Activated T-cell treated with anti-CD3 and anti-CD28 coated beads, Interleukin-2, amount 50 U/mL, for 24 hours (primary cell): ENCODE results near the gene KCNA3.

Experiments used
- DNase-seq: peaks from one replicate; pipeline ENCODE4 v3.0.0-alpha.2; 2020
- H3K27ac Mint-ChIP-seq: 2 replicates; pipeline ENCODE4 v1.8.0; 2020; ENCODE audit warnings: mild to moderate bottlenecking, mixed read lengths
- H3K27me3 Mint-ChIP-seq: 2 replicates; pipeline ENCODE4 v1.8.0; 2020; ENCODE audit warnings: mixed read lengths
- H3K36me3 Mint-ChIP-seq: 2 replicates; pipeline ENCODE4 v1.8.0; 2020; ENCODE audit warnings: low read depth, mixed read lengths
- H3K4me1 Mint-ChIP-seq: 2 replicates; pipeline ENCODE4 v1.8.0; 2020; ENCODE audit warnings: low read depth, mixed read lengths
- H3K4me3 Mint-ChIP-seq: 2 replicates; pipeline ENCODE4 v1.8.0; 2020; ENCODE audit warnings: mild to moderate bottlenecking, moderate library complexity, mixed read lengths
- H3K9me3 Mint-ChIP-seq: 2 replicates; pipeline ENCODE4 v1.8.0; 2020; ENCODE audit warnings: mixed read lengths

Gene KCNA3

GRCh38 chr1:110674337-110675059 lies at the start of gene KCNA3:
Gene KCNA3 (minus strand): TSS chr1:110674940. CDS start chr1:110674809, 131 bp downstream.
- H3K36me3 Mint-ChIP-seq, result peaks cover 45% of the 10 kb centered on the region
- peaks cover 49% of the 10 kb centered on the region for H3K4me1 Mint-ChIP-seq
- H3K9me3 Mint-ChIP-seq, result no peaks in the 10 kb centered on the region
- H3K27ac Mint-ChIP-seq, result peak within 1 kb of the TSS; percentile 99
- DNase-seq, result peak; percentile 82
- no peaks in the 10 kb centered on the region for H3K27me3 Mint-ChIP-seq
- peak within 1 kb of the TSS; percentile 97 for H3K4me3 Mint-ChIP-seq

GRCh38 chr1:110722807-110723206 lies 48.1 kb upstream of the KCNA3 start:
- H3K36me3 Mint-ChIP-seq, result no peaks in the 10 kb centered on the region
- no peak overlapping the region for H3K4me3 Mint-ChIP-seq
- no peaks in the 10 kb centered on the region for H3K9me3 Mint-ChIP-seq
- no peak for DNase-seq
- H3K27ac Mint-ChIP-seq, result no peak overlapping the region
- peaks cover 20% of the 10 kb centered on the region for H3K4me1 Mint-ChIP-seq
- H3K27me3 Mint-ChIP-seq, result no peaks in the 10 kb centered on the region

- H3K4me3 Mint-ChIP-seq, result no peak overlapping the region
- no peaks in the 10 kb centered on the region for H3K27me3 Mint-ChIP-seq
- no peaks in the 10 kb centered on the region for H3K36me3 Mint-ChIP-seq
- no peaks in the 10 kb centered on the region for H3K4me1 Mint-ChIP-seq
- no peak for DNase-seq
- no peak overlapping the region for H3K27ac Mint-ChIP-seq
- no peaks in the 10 kb centered on the region for H3K9me3 Mint-ChIP-seq
Observed at GRCh38 chr1:110719908-110720307, 45.2 kb upstream of the KCNA3 start.

GRCh38 chr1:110718452-110718851 lies 43.7 kb upstream of the KCNA3 start:
- no peak for DNase-seq
- H3K27ac Mint-ChIP-seq, result no peak overlapping the region
- H3K4me1 Mint-ChIP-seq, result peaks cover 3% of the 10 kb centered on the region
- H3K4me3 Mint-ChIP-seq, result no peak overlapping the region
- H3K27me3 Mint-ChIP-seq, result no peaks in the 10 kb centered on the region
- H3K36me3 Mint-ChIP-seq, result no peaks in the 10 kb centered on the region
- H3K9me3 Mint-ChIP-seq, result no peaks in the 10 kb centered on the region

DNA sequence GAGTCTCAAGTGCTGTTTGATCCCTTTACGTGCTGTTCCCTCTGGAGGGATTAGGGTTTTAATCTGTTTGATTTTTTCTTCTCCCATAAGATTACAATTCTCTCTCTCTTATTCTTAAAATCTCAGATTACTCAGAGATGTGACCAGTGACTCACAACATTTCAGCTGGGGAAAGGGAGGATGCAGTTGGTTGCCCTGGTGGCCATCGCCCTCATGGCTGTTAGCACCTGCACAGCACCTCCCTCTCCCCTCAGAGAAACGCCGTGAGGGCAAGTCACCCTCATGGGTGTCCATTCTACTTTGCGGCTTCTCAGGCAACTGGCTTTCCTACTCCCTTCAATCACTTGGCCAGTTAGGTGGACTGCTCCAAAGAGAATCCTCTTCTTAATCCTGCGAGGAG lies 42.4 kb upstream of the KCNA3 start:
- H3K4me3 Mint-ChIP-seq, result no peak overlapping the region
- no peaks in the 10 kb centered on the region for H3K9me3 Mint-ChIP-seq
- H3K27ac Mint-ChIP-seq, result no peak overlapping the region
- no peaks in the 10 kb centered on the region for H3K27me3 Mint-ChIP-seq
- no peak for DNase-seq
- H3K4me1 Mint-ChIP-seq, result peaks cover 14% of the 10 kb centered on the region
- no peaks in the 10 kb centered on the region for H3K36me3 Mint-ChIP-seq

DNA sequence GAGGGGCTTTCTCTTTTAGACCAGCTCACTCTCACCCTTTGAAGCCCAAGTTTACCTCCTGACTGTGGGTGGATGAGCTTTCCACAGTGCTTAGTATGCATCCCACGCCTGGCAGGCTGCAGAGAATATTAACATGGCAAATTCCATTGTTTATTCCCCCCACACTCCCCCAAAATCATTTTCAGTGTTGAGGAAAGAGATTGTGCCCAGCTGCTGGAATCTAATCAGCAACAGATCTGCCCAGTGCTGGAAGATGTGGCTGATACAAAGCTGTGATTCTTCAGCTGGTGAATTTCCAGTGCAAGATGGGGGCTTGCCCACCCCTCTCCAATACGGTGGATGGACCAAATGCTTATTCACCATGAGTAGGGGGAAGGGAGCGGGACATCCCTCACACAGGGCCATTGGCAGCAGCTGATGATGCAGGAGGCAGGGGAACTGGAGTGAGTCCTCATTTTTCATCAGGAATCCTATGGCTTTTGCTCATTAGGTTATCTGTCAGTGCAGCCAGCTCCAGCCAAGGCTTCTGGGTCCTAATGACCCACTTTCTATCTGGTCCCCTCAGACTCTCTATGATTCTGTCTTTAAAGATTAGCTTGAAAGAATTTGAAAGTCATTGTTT lies 39.7 kb upstream of the KCNA3 start:
- H3K9me3 Mint-ChIP-seq, result no peaks in the 10 kb centered on the region
- peaks cover 25% of the 10 kb centered on the region for H3K4me1 Mint-ChIP-seq
- no peaks in the 10 kb centered on the region for H3K36me3 Mint-ChIP-seq
- H3K27ac Mint-ChIP-seq, result no peak overlapping the region
- no peaks in the 10 kb centered on the region for H3K27me3 Mint-ChIP-seq
- DNase-seq, result no peak
- H3K4me3 Mint-ChIP-seq, result no peak overlapping the region

- Mint-ChIP-seq H3K27ac (no peak overlapping the region), H3K27me3 (no peaks in the 10 kb centered on the region), H3K4me1 (peaks cover 25% of the 10 kb centered on the region), H3K4me3 (no peak overlapping the region), H3K36me3 (no peaks in the 10 kb centered on the region), H3K9me3 (no peaks in the 10 kb centered on the region)
- no peak for DNase-seq
Observed at GRCh38 chr1:110713221-110713620, 38.5 kb upstream of the KCNA3 start.

DNA sequence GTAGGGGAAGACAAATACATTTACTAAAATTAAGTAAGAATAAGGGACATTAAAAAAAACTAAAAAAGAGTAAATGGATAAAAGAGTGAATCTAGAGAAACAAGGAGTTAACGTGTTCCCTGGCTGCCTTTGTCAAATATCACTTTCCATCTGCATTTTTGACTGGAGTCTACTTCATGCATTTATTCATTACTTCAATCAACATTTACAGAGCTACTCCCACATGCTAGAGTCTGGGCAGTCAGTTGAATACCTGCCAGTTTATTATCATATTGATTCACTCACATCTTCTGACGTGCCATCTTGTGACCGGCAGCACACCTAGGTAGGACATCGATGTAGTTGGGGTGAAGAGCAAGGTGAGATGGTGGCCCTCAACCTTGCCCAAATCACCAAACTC lies 35.6 kb upstream of the KCNA3 start:
- Mint-ChIP-seq H3K4me1 (peaks cover 25% of the 10 kb centered on the region), H3K27ac (no peak overlapping the region), H3K9me3 (no peaks in the 10 kb centered on the region), H3K36me3 (no peaks in the 10 kb centered on the region), H3K4me3 (no peak overlapping the region), H3K27me3 (no peaks in the 10 kb centered on the region)
- DNase-seq, result no peak

DNA sequence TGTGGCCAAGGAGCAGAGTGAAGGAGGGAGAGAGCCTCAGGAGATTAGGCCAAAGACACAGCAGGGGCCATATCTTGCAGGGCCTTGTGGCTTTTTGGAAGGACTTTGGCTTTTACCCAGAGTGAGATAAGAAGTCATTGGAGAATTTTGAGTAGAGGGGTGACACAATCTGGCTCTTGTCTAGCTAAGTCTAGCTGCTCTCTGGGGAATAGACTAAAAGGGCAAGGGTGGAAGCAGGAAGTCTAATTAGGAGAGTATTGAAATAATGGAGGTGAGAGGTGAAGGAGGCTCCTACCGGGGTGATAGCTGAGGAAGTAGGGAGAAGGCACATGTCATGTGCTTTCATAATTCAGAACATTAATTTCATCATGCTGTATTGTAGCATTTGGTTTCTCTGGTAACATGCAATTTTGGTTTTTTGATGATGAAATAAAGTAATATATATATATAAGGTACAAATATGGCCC lies 34.3 kb upstream of the KCNA3 start:
- Mint-ChIP-seq H3K4me3 (no peak overlapping the region), H3K9me3 (no peaks in the 10 kb centered on the region), H3K4me1 (peaks cover 23% of the 10 kb centered on the region), H3K36me3 (no peaks in the 10 kb centered on the region), H3K27me3 (no peaks in the 10 kb centered on the region), H3K27ac (no peak overlapping the region)
- no peak for DNase-seq

DNA sequence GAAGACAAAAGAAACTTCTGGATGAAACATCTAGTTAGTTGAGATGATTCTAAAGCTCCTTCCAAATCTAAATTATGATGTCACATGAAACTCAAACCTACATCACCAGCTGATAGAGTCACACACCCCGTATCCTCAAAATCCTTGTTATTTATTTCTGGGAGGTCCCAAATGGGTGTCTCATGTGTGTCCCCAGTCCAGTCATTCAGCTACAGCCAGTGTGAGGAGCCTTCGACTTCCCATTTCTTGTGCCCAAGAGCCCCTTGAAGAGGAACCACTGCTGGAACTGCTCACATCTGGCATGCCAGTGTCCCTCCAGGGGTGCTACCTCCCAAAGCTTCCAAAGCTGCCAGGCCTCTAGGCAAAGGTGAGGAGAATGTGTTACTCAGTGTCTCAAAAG lies 32.5 kb upstream of the KCNA3 start:
- Mint-ChIP-seq H3K27ac (no peak overlapping the region), H3K9me3 (no peaks in the 10 kb centered on the region), H3K36me3 (no peaks in the 10 kb centered on the region), H3K4me1 (peaks cover 11% of the 10 kb centered on the region), H3K4me3 (no peak overlapping the region), H3K27me3 (no peaks in the 10 kb centered on the region)
- DNase-seq, result no peak

GRCh38 chr1:110706621-110707020 lies 31.9 kb upstream of the KCNA3 start:
- H3K9me3 Mint-ChIP-seq, result no peaks in the 10 kb centered on the region
- H3K27ac Mint-ChIP-seq, result no peak overlapping the region
- H3K27me3 Mint-ChIP-seq, result no peaks in the 10 kb centered on the region
- H3K36me3 Mint-ChIP-seq, result no peaks in the 10 kb centered on the region
- DNase-seq, result no peak
- no peak overlapping the region for H3K4me3 Mint-ChIP-seq
- H3K4me1 Mint-ChIP-seq, result peaks cover 6% of the 10 kb centered on the region

DNA sequence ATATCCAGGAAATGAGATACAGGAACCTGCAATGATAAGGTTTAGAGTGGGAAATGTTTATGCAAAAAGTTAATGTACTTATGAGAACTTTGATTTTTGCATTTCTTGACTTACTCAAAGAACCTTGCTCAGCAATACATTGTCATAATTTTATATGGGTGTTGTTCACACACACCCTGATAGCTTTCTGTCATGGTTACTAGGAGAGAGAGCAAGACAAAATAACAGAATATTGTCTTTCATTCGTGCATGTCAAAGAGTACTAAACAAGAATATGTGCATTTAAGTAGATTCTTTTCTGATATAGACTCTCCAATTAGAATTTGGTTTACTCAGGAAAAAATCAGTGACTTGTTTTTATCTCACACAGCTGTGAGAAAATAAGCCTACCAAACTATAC lies 27.5 kb upstream of the KCNA3 start:
- no peaks in the 10 kb centered on the region for H3K36me3 Mint-ChIP-seq
- no peak for DNase-seq
- no peaks in the 10 kb centered on the region for H3K9me3 Mint-ChIP-seq
- H3K27me3 Mint-ChIP-seq, result no peaks in the 10 kb centered on the region
- no peaks in the 10 kb centered on the region for H3K4me1 Mint-ChIP-seq
- H3K4me3 Mint-ChIP-seq, result no peak overlapping the region
- no peak overlapping the region for H3K27ac Mint-ChIP-seq

DNA sequence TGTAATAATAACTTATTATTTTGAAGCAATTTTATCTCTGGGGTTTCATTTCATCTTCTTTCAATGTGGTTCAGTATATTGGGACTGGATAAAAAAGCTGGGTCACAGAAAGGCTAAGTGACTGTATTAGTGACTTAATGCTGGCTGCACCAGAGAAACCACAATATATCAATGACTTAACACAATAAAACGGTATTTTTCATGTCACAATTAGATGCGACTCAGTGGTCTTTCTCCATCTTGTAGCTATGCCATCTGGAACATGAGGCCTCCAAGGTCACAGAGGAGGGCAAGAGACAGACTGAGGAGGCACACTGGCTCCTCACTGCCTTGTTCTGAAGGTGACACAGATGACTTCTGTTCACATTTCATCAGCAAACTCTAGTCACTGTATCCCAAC lies 26.0 kb upstream of the KCNA3 start:
- DNase-seq, result no peak
- no peak overlapping the region for H3K4me3 Mint-ChIP-seq
- no peak overlapping the region for H3K27ac Mint-ChIP-seq
- no peaks in the 10 kb centered on the region for H3K36me3 Mint-ChIP-seq
- no peaks in the 10 kb centered on the region for H3K4me1 Mint-ChIP-seq
- no peaks in the 10 kb centered on the region for H3K27me3 Mint-ChIP-seq
- H3K9me3 Mint-ChIP-seq, result no peaks in the 10 kb centered on the region

DNA sequence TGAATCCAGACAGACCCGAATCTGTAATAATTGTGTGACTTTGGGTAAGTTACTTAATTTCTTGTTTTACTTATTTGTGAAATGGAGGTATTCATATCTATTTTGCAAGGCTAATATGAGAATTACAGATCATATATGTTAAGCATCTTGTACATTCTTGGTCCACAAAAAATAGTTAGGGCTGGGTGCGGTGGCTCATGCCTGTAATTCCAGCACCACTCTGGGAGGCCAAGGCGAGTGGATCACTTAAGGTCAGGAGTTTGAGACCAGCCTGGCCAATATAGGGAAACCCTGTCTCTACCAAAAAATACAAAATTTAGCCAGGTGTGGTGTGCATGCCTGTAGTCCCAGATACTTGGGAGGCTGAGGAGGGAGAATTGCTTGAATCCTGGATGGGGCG lies 22.9 kb upstream of the KCNA3 start:
- Mint-ChIP-seq H3K36me3 (no peaks in the 10 kb centered on the region), H3K4me3 (no peak overlapping the region), H3K4me1 (no peaks in the 10 kb centered on the region), H3K9me3 (no peaks in the 10 kb centered on the region), H3K27ac (no peak overlapping the region), H3K27me3 (no peaks in the 10 kb centered on the region)
- DNase-seq, result no peak

DNA sequence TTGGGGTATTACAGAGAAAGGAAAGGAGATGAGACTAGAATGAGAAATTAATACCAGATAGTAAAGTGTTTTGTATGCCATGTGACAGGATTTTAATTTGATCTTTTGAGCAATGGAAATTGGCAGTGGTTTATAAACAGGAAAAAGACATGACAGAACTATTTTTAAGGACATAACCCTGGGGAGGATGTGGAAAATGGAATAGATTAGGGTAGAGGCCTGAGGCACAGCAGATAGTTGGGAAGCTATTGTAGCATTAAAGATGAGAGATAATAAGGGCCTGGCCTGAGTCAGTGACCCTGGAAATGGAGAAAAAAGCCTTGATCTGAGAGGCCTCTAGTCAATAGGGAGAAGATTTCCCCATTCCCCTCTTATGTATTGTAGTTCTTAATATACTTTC lies 22.1 kb upstream of the KCNA3 start:
- H3K4me3 Mint-ChIP-seq, result no peak overlapping the region
- H3K27me3 Mint-ChIP-seq, result no peaks in the 10 kb centered on the region
- H3K4me1 Mint-ChIP-seq, result no peaks in the 10 kb centered on the region
- H3K27ac Mint-ChIP-seq, result no peak overlapping the region
- H3K36me3 Mint-ChIP-seq, result no peaks in the 10 kb centered on the region
- no peaks in the 10 kb centered on the region for H3K9me3 Mint-ChIP-seq
- DNase-seq, result no peak
